Ureter (tissue), 1 donor: Measurements from ENCODE around the gene SHISAL2A. TPM values are rescaled to one million over a fixed set of nuclear protein-coding genes. Genes with fewer than 3 reads are reported as not detected.
"Not testable (repeated sequence)": the region's sequence is repeated elsewhere in the genome, so short reads cannot be mapped to it uniquely, and the experiment has no call there.

Experiments
- DNase-seq: peaks from one replicate; pipeline ENCODE4 v3.0.0-alpha.2; 2020; ENCODE audit warnings: low spot score
- total RNA-seq: library from RNA; stranded (reverse); gene quantifications from one replicate; pipeline ENCODE4 v1.2.4, GENCODE V29; 2023
- donor health status: DM: yes; HTN: yes; CAD: no.

Gene SHISAL2A
- total RNA-seq, 1 donor from 2014 or later: 1.1 TPM

GRCh38 chr1:52684545-52684944, 51.6 kb downstream of the SHISAL2A start:
- no peak for DNase-seq

- peak; percentile 78 for DNase-seq
These were observed 53.3 kb downstream of the SHISAL2A start for GRCh38 chr1:52686261-52686751.

GRCh38 chr1:52686830-52687229, 53.9 kb downstream of the SHISAL2A start:
- no peak for DNase-seq

GRCh38 chr1:52691821-52692220, 58.9 kb downstream of the SHISAL2A start:
- no peak for DNase-seq

GRCh38 chr1:52692697-52693096, 59.7 kb downstream of the SHISAL2A start:
- DNase-seq: no peak

GRCh38 chr1:52693351-52693750, 60.4 kb downstream of the SHISAL2A start:
- not testable (repeated sequence) for DNase-seq

- DNase-seq: no peak
These were observed 60.9 kb downstream of the SHISAL2A start for GRCh38 chr1:52693843-52694242.

- no peak for DNase-seq
These were observed 62.7 kb downstream of the SHISAL2A start for GRCh38 chr1:52695627-52696026.

GRCh38 chr1:52697795-52698674, 65.1 kb downstream of the SHISAL2A start, which contains the start of gene COA7:
Gene COA7 (minus strand): TSS chr1:52698347. CDS start chr1:52698326, 21 bp downstream.
- peak; percentile 88 for DNase-seq

GRCh38 chr1:52702886-52703787, 70.2 kb downstream of the SHISAL2A start:
- DNase-seq: peak; percentile 91

GRCh38 chr1:52706136-52706670, 73.2 kb downstream of the SHISAL2A start:
- DNase-seq: no peak

Other genes starting within 250 kb of the SHISAL2A start
- 1.1 TPM for gene ORC1, start 228.7 kb upstream of the SHISAL2A start, total RNA-seq
- 50.8 TPM for gene PRPF38A, start 228.6 kb upstream of the SHISAL2A start, total RNA-seq
- 69.3 TPM for gene TUT4, start 80.1 kb upstream of the SHISAL2A start, total RNA-seq
- 8.9 TPM for gene GPX7, start 30.8 kb upstream of the SHISAL2A start, total RNA-seq
- 25.4 TPM for gene COA7, start 65.2 kb downstream of the SHISAL2A start, total RNA-seq
- 33.3 TPM for gene ZYG11B, start 93.3 kb downstream of the SHISAL2A start, total RNA-seq
- 0.23 TPM for gene ZYG11A, start 209.6 kb downstream of the SHISAL2A start, total RNA-seq